ENCODE results near the gene DOCK2. TPM values are rescaled to one million over a fixed set of nuclear protein-coding genes. Genes with fewer than 3 reads are reported as not detected.

DOCK2 gene
- polyA plus RNA-seq, 3 donors: 57.5 to 178 (median 115) TPM

GRCh38 chr5:170049713-170050112, 412.6 kb downstream of the DOCK2 start:
- no peak for DNase-seq
- WGBS (ENCODE audit: insufficient coverage): no CpG with 5 or more reads among the region's 3 CpGs

GRCh38 chr5:170053896-170054295, 416.8 kb downstream of the DOCK2 start:
- Histone ChIP-seq H3K4me3 (replicated peaks in 1 of 3; ENCODE audit: low read depth in 2 of 3, low read length in 3 of 3) (no peak overlapping the region), H4K20me1 (ENCODE audit: insufficient read depth, low read length) (peaks cover 50% of the 10 kb centered on the region), H3K9me3 (replicated peaks in 1 of 2; ENCODE audit: control insufficient read depth in 1 of 2, insufficient read depth in 1 of 2, low read length in 2 of 2) (no peaks in the 10 kb centered on the region), H3K27me3 (ENCODE audit: control insufficient read depth in 2 of 2, insufficient read depth in 2 of 2, low read length in 2 of 2) (no peaks in the 10 kb centered on the region), H2AFZ (ENCODE audit: insufficient read depth, low read depth, low read length, poor library complexity, severe bottlenecking) (no peak overlapping the region), H3K27ac (ENCODE audit: low read depth in 1 of 2, low read length in 2 of 2) (no peak overlapping the region), H3K36me3 (replicated peaks in 1 of 2; ENCODE audit: control insufficient read depth in 1 of 2, insufficient read depth in 2 of 2, low read length in 2 of 2) (peaks cover 98 to 100% of the 10 kb centered on the region in 2 donors), H3K79me2 (ENCODE audit: insufficient read depth, low read length) (no peaks in the 10 kb centered on the region), H3K4me2 (replicated peaks; ENCODE audit: extremely low read depth, low read length, poor library complexity, severe bottlenecking) (no peak overlapping the region), H3K9ac (ENCODE audit: insufficient read depth, low read length, poor library complexity, severe bottlenecking) (no peak overlapping the region), H3K4me1 (ENCODE audit: control insufficient read depth in 1 of 2, insufficient read depth in 2 of 2, low read length in 2 of 2) (no peaks in the 10 kb centered on the region)
- peaks cover 98 to 100% of the 10 kb centered on the region in 2 donors for H3K36me3 Mint-ChIP-seq
- TF ChIP-seq CTCF (IDR thresholded peaks at IDR 0.05): no peak
- peak overlapping the region in 2 of 7 donors; percentile 4 to 26 for H3K27ac Mint-ChIP-seq
- 100% methylated on average over 1 of the region's 1 CpG for WGBS (ENCODE audit: insufficient coverage)
- H3K9me3 Mint-ChIP-seq: peaks cover 0 to 9% (median 3%) of the 10 kb centered on the region in 7 donors
- H3K27me3 Mint-ChIP-seq (ENCODE audit: low read depth in 3 of 3): no peaks in the 10 kb centered on the region
- H3K4me1 Mint-ChIP-seq: peaks cover 9% of the 10 kb centered on the region
- intact Hi-C loops (cut with micrococcal nuclease): no loop called here
- no peak overlapping the region for H3K4me3 Mint-ChIP-seq
- no peak for DNase-seq

More at GRCh38 chr5:170049713-170050112, 412.6 kb downstream of the DOCK2 start:
- H3K27ac Mint-ChIP-seq: peak overlapping the region in 1 of 7 donors; percentile 6
- peaks cover 0 to 7% (median 0%) of the 10 kb centered on the region in 7 donors for H3K9me3 Mint-ChIP-seq
- Histone ChIP-seq H3K27ac (ENCODE audit: low read depth in 1 of 2, low read length in 2 of 2) (no peak overlapping the region), H3K36me3 (replicated peaks in 1 of 2; ENCODE audit: control insufficient read depth in 1 of 2, insufficient read depth in 2 of 2, low read length in 2 of 2) (peaks cover 98 to 100% of the 10 kb centered on the region in 2 donors), H4K20me1 (ENCODE audit: insufficient read depth, low read length) (peaks cover 39% of the 10 kb centered on the region), H2AFZ (ENCODE audit: insufficient read depth, low read depth, low read length, poor library complexity, severe bottlenecking) (no peak overlapping the region), H3K79me2 (ENCODE audit: insufficient read depth, low read length) (no peaks in the 10 kb centered on the region), H3K4me3 (replicated peaks in 1 of 3; ENCODE audit: low read depth in 2 of 3, low read length in 3 of 3) (no peak overlapping the region), H3K27me3 (ENCODE audit: control insufficient read depth in 2 of 2, insufficient read depth in 2 of 2, low read length in 2 of 2) (no peaks in the 10 kb centered on the region), H3K9me3 (replicated peaks in 1 of 2; ENCODE audit: control insufficient read depth in 1 of 2, insufficient read depth in 1 of 2, low read length in 2 of 2) (no peaks in the 10 kb centered on the region), H3K4me1 (ENCODE audit: control insufficient read depth in 1 of 2, insufficient read depth in 2 of 2, low read length in 2 of 2) (no peaks in the 10 kb centered on the region), H3K4me2 (replicated peaks; ENCODE audit: extremely low read depth, low read length, poor library complexity, severe bottlenecking) (no peak overlapping the region), H3K9ac (ENCODE audit: insufficient read depth, low read length, poor library complexity, severe bottlenecking) (no peak overlapping the region)
- intact Hi-C loops (cut with micrococcal nuclease): no loop called here
- no peak for TF ChIP-seq CTCF (IDR thresholded peaks at IDR 0.05)
- H3K27me3 Mint-ChIP-seq (ENCODE audit: low read depth in 3 of 3): no peaks in the 10 kb centered on the region
- no peak overlapping the region for H3K4me3 Mint-ChIP-seq
- H3K4me1 Mint-ChIP-seq: peaks cover 9% of the 10 kb centered on the region
- peaks cover 95 to 98% of the 10 kb centered on the region in 2 donors for H3K36me3 Mint-ChIP-seq

Data from CD14-positive monocyte (primary cell).